ENCODE data around the gene TEFM. TPM values are rescaled to one million over a fixed set of nuclear protein-coding genes. Genes with fewer than 3 reads are reported as not detected.
"Not testable (repeated sequence)": the region's sequence is repeated elsewhere in the genome, so short reads cannot be mapped to it uniquely, and the experiment has no call there.

TEFM gene
- total RNA-seq, 1 donor from 2014 or later, result 16.3 TPM

DNA sequence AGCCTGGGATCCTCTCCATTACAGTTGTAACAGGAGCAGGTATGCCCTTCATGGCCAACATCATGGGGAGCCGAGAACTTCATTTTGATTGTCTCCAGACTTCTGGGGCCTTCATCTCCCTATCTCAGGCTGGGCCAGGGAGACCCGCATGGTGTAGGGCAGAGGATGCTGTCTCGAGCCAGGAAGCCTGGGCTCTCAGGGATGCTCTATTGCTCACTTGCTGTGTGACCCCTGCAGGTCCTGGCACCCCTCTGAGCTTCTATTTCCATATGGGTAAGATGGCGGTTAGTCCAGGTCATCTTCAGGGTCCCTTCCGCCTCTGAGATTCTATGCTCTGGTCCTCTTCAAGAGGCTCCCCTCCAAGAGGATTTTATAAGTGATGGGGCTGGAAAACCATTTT is 44.2 kb upstream of the TEFM start:
- peak overlapping the region; percentile 56 for H3K27ac ChIP-seq
- TF ChIP-seq, protein P1, sequence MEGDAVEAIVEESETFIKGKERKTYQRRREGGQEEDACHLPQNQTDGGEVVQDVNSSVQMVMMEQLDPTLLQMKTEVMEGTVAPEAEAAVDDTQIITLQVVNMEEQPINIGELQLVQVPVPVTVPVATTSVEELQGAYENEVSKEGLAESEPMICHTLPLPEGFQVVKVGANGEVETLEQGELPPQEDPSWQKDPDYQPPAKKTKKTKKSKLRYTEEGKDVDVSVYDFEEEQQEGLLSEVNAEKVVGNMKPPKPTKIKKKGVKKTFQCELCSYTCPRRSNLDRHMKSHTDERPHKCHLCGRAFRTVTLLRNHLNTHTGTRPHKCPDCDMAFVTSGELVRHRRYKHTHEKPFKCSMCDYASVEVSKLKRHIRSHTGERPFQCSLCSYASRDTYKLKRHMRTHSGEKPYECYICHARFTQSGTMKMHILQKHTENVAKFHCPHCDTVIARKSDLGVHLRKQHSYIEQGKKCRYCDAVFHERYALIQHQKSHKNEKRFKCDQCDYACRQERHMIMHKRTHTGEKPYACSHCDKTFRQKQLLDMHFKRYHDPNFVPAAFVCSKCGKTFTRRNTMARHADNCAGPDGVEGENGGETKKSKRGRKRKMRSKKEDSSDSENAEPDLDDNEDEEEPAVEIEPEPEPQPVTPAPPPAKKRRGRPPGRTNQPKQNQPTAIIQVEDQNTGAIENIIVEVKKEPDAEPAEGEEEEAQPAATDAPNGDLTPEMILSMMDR (IDR thresholded peaks at IDR 0.05), result no peak

DNA sequence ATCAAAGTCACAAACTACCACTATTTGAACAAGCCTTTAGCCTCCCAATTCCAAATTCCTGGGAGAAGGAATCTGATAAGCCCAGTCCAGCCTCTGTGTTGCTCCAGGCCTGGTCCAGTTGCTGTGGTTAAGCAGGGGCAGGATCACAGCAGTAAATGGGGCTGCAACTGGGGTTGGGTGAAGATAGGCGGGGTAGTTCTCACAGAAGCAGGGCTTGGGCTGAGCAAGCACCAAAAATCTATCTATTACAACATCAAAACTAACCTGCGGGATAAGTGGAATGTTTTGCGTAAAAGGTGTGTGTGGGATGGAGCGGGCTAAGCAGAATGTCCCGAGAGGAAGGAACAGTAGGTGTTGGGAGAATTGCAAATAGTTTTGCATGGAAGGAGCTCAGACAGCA is 41.8 kb upstream of the TEFM start:
- Histone ChIP-seq H3K27ac (no peak overlapping the region), H3K36me3 (no peaks in the 10 kb centered on the region)

More for the DNA sequence above, 44.2 kb upstream of the TEFM start:
- Histone ChIP-seq H3K27me3 (ENCODE audit: low read depth) (no peaks in the 10 kb centered on the region), H3K4me3 (no peak overlapping the region), H3K4me1 (peaks cover 35% of the 10 kb centered on the region), H3K9me3 (no peaks in the 10 kb centered on the region), H3K36me3 (no peaks in the 10 kb centered on the region)
- DNase-seq (no peak), ATAC-seq (no peak)
- intact Hi-C loops (cut with DNase I), result no loop called here

DNA sequence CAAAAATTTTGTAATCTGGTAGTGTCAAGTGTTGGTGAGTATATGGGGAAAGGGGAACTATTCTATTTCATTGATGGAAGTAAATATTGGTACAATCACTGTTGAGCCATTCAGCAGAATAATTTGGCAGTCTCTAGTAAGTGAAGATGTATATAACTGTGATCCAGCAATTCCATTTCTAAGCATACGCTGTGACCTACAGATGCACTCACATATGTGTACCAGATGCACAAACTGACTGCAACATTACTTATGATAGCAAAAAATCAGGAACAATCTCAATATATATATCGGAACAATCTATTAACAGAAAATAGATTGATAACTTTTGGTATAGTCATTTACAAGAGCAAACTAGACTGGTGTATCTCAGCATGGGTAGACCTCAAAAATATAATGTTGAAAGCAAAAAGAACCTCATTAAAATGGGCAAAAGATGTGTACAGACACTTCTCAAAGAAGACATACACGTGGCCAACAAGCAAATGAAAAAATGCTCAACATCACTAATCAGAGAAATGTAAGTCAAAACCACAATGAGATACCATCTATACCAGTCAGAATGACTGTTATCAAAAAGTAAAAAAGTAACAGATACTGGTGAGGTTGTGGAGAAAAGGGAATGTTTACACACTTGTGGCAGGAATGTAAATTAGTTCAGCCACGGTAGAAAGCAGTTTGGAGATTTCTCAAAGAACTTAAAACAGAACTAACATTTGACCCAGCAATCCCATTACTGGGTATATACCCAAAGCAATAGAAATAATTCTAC is 36.5 kb upstream of the TEFM start:
- Histone ChIP-seq H3K4me3 (no peak overlapping the region), H3K4me1 (peaks cover 7% of the 10 kb centered on the region)
- TF ChIP-seq, protein P1 (IDR thresholded peaks at IDR 0.05), result no peak

More for the DNA sequence above, 41.8 kb upstream of the TEFM start:
- no peaks in the 10 kb centered on the region for H3K27me3 ChIP-seq (ENCODE audit: low read depth)
- H3K9me3 ChIP-seq, result no peaks in the 10 kb centered on the region
- intact Hi-C loops (cut with DNase I), result no loop called here
- TF ChIP-seq, protein P1 (IDR thresholded peaks at IDR 0.05), result no peak
- H3K4me3 ChIP-seq, result no peak overlapping the region
- ATAC-seq (no peak), DNase-seq (no peak)
- H3K4me1 ChIP-seq, result peaks cover 19% of the 10 kb centered on the region

GRCh38 chr17:30939051-30939689 is 33.1 kb upstream of the TEFM start:
- Histone ChIP-seq H3K27ac (peak overlapping the region; percentile 46), H3K9me3 (no peaks in the 10 kb centered on the region), H3K4me3 (no peak overlapping the region), H3K27me3 (ENCODE audit: low read depth) (no peaks in the 10 kb centered on the region), H3K36me3 (peaks cover 6% of the 10 kb centered on the region), H3K4me1 (peaks cover 7% of the 10 kb centered on the region)
- no peak for DNase-seq
- TF ChIP-seq, protein P1 (IDR thresholded peaks at IDR 0.05), result no peak
- ATAC-seq, result no peak
- intact Hi-C loops (cut with DNase I), result no loop called here

More for the DNA sequence above, 36.5 kb upstream of the TEFM start:
- Histone ChIP-seq H3K9me3 (no peaks in the 10 kb centered on the region), H3K36me3 (no peaks in the 10 kb centered on the region), H3K27ac (no peak overlapping the region), H3K27me3 (ENCODE audit: low read depth) (no peaks in the 10 kb centered on the region)
- no peak for ATAC-seq
- DNase-seq, result no peak
- intact Hi-C loops (cut with DNase I), result no loop called here

GRCh38 chr17:30933966-30934365 is 27.9 kb upstream of the TEFM start:
- intact Hi-C loops (cut with DNase I), result no loop called here
- Histone ChIP-seq H3K27ac (peak overlapping the region; percentile 24), H3K27me3 (ENCODE audit: low read depth) (no peaks in the 10 kb centered on the region), H3K4me1 (peaks cover 7% of the 10 kb centered on the region), H3K4me3 (no peak overlapping the region), H3K9me3 (no peaks in the 10 kb centered on the region), H3K36me3 (peaks cover 15% of the 10 kb centered on the region)
- TF ChIP-seq, protein P1 (IDR thresholded peaks at IDR 0.05), result no peak
- ATAC-seq (peak; percentile 75 to 84), DNase-seq (no peak)

DNA sequence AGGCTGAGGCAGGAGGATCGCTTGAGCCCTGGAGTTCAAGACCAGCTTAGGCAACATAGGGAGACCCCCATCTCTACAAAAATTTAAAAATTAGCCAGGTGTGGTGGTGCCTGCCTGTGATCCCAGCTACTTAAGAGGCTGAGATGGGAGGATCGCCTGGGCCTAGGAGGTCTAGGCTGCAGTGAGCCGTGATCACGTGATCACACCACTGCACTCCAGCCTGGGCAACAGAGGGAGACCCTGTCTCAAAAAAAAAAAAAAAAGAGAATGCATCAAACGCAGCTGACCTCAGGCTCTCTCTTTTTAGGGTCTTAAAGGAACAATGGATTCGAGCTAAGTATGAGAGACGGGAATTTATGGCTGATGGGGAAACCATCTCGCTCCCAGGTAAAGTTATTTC is 25.5 kb upstream of the TEFM start:
- H3K9me3 ChIP-seq; ATAC-seq; intact Hi-C loops (cut with DNase I); DNase-seq; H3K27ac ChIP-seq; H3K4me1 ChIP-seq; H3K27me3 ChIP-seq (ENCODE audit: low read depth); H3K4me3 ChIP-seq: not testable (repeated sequence)
- H3K36me3 ChIP-seq, result peaks cover 15% of the 10 kb centered on the region

All from lower lobe of right lung (tissue), 2 donors.